ENCODE measurements around the gene NDUFV3.

- no peak for TF ChIP-seq CTCF (IDR thresholded peaks at IDR 0.05)
- TF ChIP-seq ZFX (IDR thresholded peaks at IDR 0.05; ENCODE audit: borderline replicate concordance), result no peak
Observed at GRCh38 chr21:42844411-42845113, 48.5 kb upstream of the NDUFV3 start.
